Tibial artery (tissue), 4 donors: Measurements from ENCODE around the gene B4GALNT3.

Experiments used
- DNase-seq, 2 donors: peaks; one replicate each; pipeline ENCODE4 v3.0.0-alpha.2; 2019
- H3K27ac ChIP-seq, 2 donors: fragments of 200-600 bp; sonication (generic) in 1 of 2; 1 replicate in 1 of 2; 2 replicates in 1 of 2; pipeline ENCODE4 v1.5.1; 2018 to 2019; ENCODE audit warnings: mild to moderate bottlenecking in 1 of 2
- H3K27me3 ChIP-seq, 2 donors: fragments of 200-600 bp; sonication (generic) in 1 of 2; one replicate each; pipeline versions ENCODE4 v1.5.1 to v1.6.0; 2016 to 2019
- H3K36me3 ChIP-seq, 3 donors: fragments of 200-600 bp; sonication (generic) in 2 of 3; one replicate each; pipeline ENCODE4 v1.5.1; 2016 to 2019; ENCODE audit warnings: mild to moderate bottlenecking in 2 of 3
- H3K4me1 ChIP-seq, 4 donors: fragments of 200-600 bp; sonication (generic) in 2 of 4; 1 replicate in 3 of 4; 2 replicates in 1 of 4; pipeline ENCODE4 v1.5.1; 2016 to 2019
- H3K4me3 ChIP-seq, 2 donors: fragments of 200-600 bp; sonication (generic) in 1 of 2; 1 replicate in 1 of 2; 2 replicates in 1 of 2; pipeline ENCODE4 v1.5.1; 2018 to 2019; ENCODE audit warnings: mild to moderate bottlenecking in 2 of 2
- H3K9me3 ChIP-seq, 3 donors: fragments of 200-600 bp; sonication (generic) in 1 of 3; one replicate each; pipeline ENCODE4 v1.5.1; 2016 to 2019
- intact Hi-C: fragments of 100-400 bp; cut with DNase I; formaldehyde crosslinking; loops from one replicate; pipeline ENCODE4 v1.15.0; 2023; ENCODE audit warnings: low total_unique reads
- TF ChIP-seq, protein P1 (sequence below), 2 experiments: fragments of 200-600 bp in 1 of 2; fragments of 450-650 bp in 1 of 2; IDR thresholded peaks; one replicate each; pipeline ENCODE4 v1.5.1; 2017 to 2019; ENCODE audit warnings: antibody characterized with exemption in 2 of 2, mild to moderate bottlenecking in 1 of 2, moderate library complexity in 1 of 2

Gene B4GALNT3

DNA sequence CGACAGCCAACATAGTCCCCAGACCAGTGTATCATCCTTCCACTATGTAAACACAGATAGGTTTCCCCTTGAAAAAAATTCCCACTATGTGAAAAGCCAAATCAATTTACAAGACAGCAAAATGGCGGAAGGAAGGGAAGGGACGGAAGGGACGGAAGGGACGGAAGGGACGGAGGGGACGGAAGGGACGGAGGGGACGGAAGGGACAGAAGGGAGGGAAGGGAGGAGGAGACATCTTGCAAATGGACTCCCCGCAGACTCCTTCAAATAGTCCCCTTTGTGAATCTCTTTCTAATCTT is 128.2 kb downstream of the B4GALNT3 start:
- peak in 1 of 2 donors; percentile 25 for DNase-seq
- Histone ChIP-seq H3K9me3 (no peaks in the 10 kb centered on the region), H3K4me3 (no peak overlapping the region), H3K4me1 (no peaks in the 10 kb centered on the region), H3K27me3 (no peaks in the 10 kb centered on the region), H3K36me3 (no peaks in the 10 kb centered on the region), H3K27ac (no peak overlapping the region)
- intact Hi-C loops, result loop anchor here (10.0 kb wide), 1 partner anchor 507 kb away; no protein-coding TSS in a partner anchor
- TF ChIP-seq, protein P1, sequence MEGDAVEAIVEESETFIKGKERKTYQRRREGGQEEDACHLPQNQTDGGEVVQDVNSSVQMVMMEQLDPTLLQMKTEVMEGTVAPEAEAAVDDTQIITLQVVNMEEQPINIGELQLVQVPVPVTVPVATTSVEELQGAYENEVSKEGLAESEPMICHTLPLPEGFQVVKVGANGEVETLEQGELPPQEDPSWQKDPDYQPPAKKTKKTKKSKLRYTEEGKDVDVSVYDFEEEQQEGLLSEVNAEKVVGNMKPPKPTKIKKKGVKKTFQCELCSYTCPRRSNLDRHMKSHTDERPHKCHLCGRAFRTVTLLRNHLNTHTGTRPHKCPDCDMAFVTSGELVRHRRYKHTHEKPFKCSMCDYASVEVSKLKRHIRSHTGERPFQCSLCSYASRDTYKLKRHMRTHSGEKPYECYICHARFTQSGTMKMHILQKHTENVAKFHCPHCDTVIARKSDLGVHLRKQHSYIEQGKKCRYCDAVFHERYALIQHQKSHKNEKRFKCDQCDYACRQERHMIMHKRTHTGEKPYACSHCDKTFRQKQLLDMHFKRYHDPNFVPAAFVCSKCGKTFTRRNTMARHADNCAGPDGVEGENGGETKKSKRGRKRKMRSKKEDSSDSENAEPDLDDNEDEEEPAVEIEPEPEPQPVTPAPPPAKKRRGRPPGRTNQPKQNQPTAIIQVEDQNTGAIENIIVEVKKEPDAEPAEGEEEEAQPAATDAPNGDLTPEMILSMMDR (IDR thresholded peaks at IDR 0.05), result no peak

DNA sequence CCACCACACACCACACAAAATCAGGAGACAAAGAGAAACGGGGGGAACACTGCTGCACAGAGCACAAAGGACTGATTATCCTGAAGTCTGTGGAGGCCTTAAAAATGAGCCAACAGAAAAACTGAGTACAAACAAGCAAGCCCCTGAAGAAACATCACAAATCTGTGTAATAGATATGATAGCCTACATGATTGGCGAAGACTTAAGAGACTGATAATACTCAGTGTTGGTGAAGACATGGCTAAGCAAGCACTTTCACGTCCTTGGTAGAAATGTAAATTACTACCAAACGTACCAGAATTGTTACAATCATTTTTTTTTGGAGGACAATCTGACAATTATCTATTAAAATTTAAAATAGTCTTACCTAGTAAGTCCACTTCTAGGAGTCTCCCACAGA is 128.9 kb downstream of the B4GALNT3 start:
- Histone ChIP-seq H3K27me3 (no peaks in the 10 kb centered on the region), H3K27ac (no peak overlapping the region), H3K4me3 (no peak overlapping the region), H3K36me3 (no peaks in the 10 kb centered on the region), H3K9me3 (no peaks in the 10 kb centered on the region), H3K4me1 (no peaks in the 10 kb centered on the region)
- TF ChIP-seq, protein P1 (IDR thresholded peaks at IDR 0.05), result no peak
- DNase-seq, result peak in 1 of 2 donors; percentile 11
- intact Hi-C loops, result loop anchor here (10.0 kb wide), 1 partner anchor 506 kb away; no protein-coding TSS in a partner anchor

DNA sequence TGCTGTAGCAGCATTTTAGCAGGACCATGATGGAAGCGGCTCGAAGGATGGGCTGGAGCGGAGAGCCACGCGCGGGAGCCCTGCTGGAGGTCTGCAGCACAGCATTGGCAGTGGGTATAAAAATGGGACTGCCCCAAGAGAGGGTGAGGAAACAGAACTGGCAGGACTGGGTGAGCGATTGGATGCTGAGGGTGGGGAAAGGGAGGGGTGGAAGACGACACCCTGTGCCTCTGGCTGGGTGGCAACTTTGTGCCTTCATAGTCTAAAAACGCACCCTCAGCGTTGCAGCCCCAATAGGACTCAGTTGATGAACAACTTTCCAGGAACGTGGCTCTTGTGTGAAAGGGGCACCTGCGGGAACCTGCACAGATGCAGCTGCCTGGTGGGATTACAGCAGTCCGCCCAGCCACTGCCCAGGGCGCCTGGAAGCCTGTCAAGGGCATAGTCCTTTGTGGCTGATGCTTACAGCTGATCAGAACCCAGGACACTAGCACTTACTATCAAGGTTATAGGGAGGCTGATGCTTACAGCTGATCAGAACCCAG is 130.5 kb downstream of the B4GALNT3 start:
- Histone ChIP-seq H3K27me3 (no peaks in the 10 kb centered on the region), H3K36me3 (no peaks in the 10 kb centered on the region), H3K9me3 (no peaks in the 10 kb centered on the region), H3K27ac (no peak overlapping the region), H3K4me3 (no peak overlapping the region), H3K4me1 (no peaks in the 10 kb centered on the region)
- TF ChIP-seq, protein P1 (IDR thresholded peaks at IDR 0.05), result no peak
- DNase-seq, result peak in 1 of 2 donors; percentile 24
- intact Hi-C loops, result no loop called here

DNA sequence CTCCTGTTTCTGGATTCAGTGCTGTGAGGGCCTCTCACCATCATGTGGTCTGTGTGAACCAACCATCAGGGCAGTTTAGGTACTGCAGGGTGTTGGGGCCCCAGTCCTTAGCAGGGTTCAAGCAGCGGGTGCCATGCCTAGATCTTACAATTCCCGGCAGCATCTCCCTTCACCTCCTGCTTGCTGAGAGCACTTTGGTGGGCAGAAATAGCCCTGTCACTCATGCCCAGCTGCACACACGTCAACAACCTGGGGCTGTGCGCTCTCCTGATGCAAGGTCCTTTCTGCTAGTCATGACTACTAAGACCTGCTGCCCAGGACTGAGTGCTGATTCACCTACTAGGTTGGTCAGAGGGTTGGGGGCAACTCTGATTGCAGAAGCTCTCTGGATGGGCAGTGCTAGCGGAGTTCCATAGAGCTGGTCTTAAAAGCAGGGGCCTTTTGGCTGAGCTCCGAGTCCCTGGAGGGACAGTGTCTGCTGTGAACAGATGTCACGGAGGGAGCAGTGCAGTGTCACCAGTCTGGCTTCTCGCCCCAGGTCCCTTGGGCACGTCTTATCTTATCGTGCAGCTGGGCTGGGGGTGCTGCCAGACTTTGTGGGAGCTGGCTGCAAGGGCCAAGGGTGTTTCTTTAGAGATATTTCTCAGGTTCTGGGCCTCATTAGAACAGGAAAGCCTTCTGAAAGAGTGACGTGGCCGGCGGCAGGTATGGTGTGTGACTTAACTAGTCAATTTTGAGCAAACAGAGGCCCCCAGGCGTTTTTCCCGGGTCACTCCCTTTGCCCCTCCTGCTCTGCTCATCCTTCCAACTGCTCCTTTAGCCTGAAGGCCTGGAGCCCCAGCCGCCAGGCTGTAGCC is 131.7 kb downstream of the B4GALNT3 start:
- peak in 1 of 2 donors; percentile 66 for DNase-seq
- Histone ChIP-seq H3K4me3 (no peak overlapping the region), H3K36me3 (no peaks in the 10 kb centered on the region), H3K27ac (no peak overlapping the region), H3K27me3 (no peaks in the 10 kb centered on the region), H3K4me1 (no peaks in the 10 kb centered on the region), H3K9me3 (no peaks in the 10 kb centered on the region)
- TF ChIP-seq, protein P1 (IDR thresholded peaks at IDR 0.05), result no peak
- intact Hi-C loops, result no loop called here

DNA sequence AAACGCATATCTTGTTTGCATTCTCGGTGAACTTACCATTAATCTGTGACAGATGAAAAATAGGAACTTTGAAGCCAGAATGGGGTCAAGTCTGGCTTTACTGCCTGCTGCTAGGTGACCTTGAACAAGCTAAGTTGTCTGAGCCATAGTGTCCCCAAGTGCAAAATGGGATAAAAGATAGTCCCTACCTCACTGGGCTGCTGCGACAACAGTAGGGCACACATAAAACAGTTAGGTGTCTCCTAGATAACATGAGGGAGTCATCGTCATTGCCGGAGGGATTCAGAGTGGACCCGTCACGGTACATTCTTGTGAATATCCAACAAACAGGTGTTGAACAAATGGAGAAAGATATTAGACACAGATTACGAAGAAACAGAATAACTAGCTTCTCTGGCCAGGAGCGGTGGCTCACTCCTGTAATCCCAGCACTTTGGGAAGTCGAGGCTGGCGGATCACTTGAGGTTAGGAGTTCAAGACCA is 132.3 kb downstream of the B4GALNT3 start:
- H3K27me3 ChIP-seq, result no peaks in the 10 kb centered on the region
- no peak overlapping the region for H3K4me3 ChIP-seq
- DNase-seq, result no peak
- intact Hi-C loops, result no loop called here
- H3K27ac ChIP-seq, result no peak overlapping the region
- TF ChIP-seq, protein P1 (IDR thresholded peaks at IDR 0.05), result no peak
- no peaks in the 10 kb centered on the region for H3K9me3 ChIP-seq
- no peaks in the 10 kb centered on the region for H3K36me3 ChIP-seq
- H3K4me1 ChIP-seq, result no peaks in the 10 kb centered on the region
